ENCODE measurements around the gene CAMTA1. TPM values are rescaled to one million over a fixed set of nuclear protein-coding genes. Genes with fewer than 3 reads are reported as not detected.

The CAMTA1 gene
- total RNA-seq, 1 experiment from 2014 or later, result 85.2 TPM

- Histone ChIP-seq H3K4me1 (ENCODE audit: insufficient read depth, low read length, poor library complexity, severe bottlenecking) (peaks cover 21% of the 10 kb centered on the region), H3K9me3 (ENCODE audit: low read depth, low read length, poor library complexity, severe bottlenecking) (no peaks in the 10 kb centered on the region), H3K27me3 (replicated peaks; ENCODE audit: insufficient read depth, low read depth, low read length, poor library complexity) (no peaks in the 10 kb centered on the region), H3K27ac (ENCODE audit: low read depth, low read length, poor library complexity, severe bottlenecking) (no peak overlapping the region), H3K36me3 (ENCODE audit: insufficient read depth, low read length, poor library complexity, severe bottlenecking) (no peaks in the 10 kb centered on the region), H3K4me3 (ENCODE audit: low read depth, low read length, poor library complexity, severe bottlenecking) (no peak overlapping the region)
- CTCF ChIA-PET, result no interaction called here
- intact Hi-C loops (cut with micrococcal nuclease; ENCODE audit: unreplicated experiment), result no loop called here
- TF ChIP-seq CTCF (conservative IDR thresholded peaks at IDR 0.05; ENCODE audit: low read depth, low read length) (no peak), EZH2 (IDR thresholded peaks at IDR 0.05; ENCODE audit: borderline replicate concordance, low read depth, low read length, poor library complexity, severe bottlenecking) (no peak)
- POLR2A ChIA-PET (ENCODE audit: low non-redundant PET), result no interaction called here
- no peak for DNase-seq (ENCODE audit: low spot score)
- BruUV-seq (replicated peaks), result no TSS peak
Observed at GRCh38 chr1:7339953-7340352, 554.7 kb downstream of the CAMTA1 start.

GRCh38 chr1:7341145-7341905 lies 556.1 kb downstream of the CAMTA1 start:
- ChIA-PET CTCF (no interaction called here), POLR2A (ENCODE audit: low non-redundant PET) (no interaction called here)
- TF ChIP-seq CTCF (conservative IDR thresholded peaks at IDR 0.05; ENCODE audit: low read depth, low read length), result no peak
- TF ChIP-seq EZH2 (IDR thresholded peaks at IDR 0.05; ENCODE audit: borderline replicate concordance, low read depth, low read length, poor library complexity, severe bottlenecking), result no peak
- no TSS peak for BruUV-seq (replicated peaks)
- peak; percentile 37 for DNase-seq (ENCODE audit: low spot score)
- H3K4me3 ChIP-seq (ENCODE audit: low read depth, low read length, poor library complexity, severe bottlenecking), result no peak overlapping the region
- intact Hi-C loops (cut with micrococcal nuclease; ENCODE audit: unreplicated experiment), result no loop called here
- H3K4me1 ChIP-seq (ENCODE audit: insufficient read depth, low read length, poor library complexity, severe bottlenecking), result peaks cover 14% of the 10 kb centered on the region
- H3K27ac ChIP-seq (ENCODE audit: low read depth, low read length, poor library complexity, severe bottlenecking), result no peak overlapping the region
- no peaks in the 10 kb centered on the region for H3K27me3 ChIP-seq (replicated peaks; ENCODE audit: insufficient read depth, low read depth, low read length, poor library complexity)
- no peaks in the 10 kb centered on the region for H3K9me3 ChIP-seq (ENCODE audit: low read depth, low read length, poor library complexity, severe bottlenecking)
- H3K36me3 ChIP-seq (ENCODE audit: insufficient read depth, low read length, poor library complexity, severe bottlenecking), result no peaks in the 10 kb centered on the region

- no peaks in the 10 kb centered on the region for H3K9me3 ChIP-seq (ENCODE audit: low read depth, low read length, poor library complexity, severe bottlenecking)
- H3K36me3 ChIP-seq (ENCODE audit: insufficient read depth, low read length, poor library complexity, severe bottlenecking), result no peaks in the 10 kb centered on the region
- no peaks in the 10 kb centered on the region for H3K27me3 ChIP-seq (replicated peaks; ENCODE audit: insufficient read depth, low read depth, low read length, poor library complexity)
- no peak for TF ChIP-seq EZH2 (IDR thresholded peaks at IDR 0.05; ENCODE audit: borderline replicate concordance, low read depth, low read length, poor library complexity, severe bottlenecking)
- TF ChIP-seq CTCF (conservative IDR thresholded peaks at IDR 0.05; ENCODE audit: low read depth, low read length), result no peak
- POLR2A ChIA-PET (ENCODE audit: low non-redundant PET), result no interaction called here
- no peak overlapping the region for H3K27ac ChIP-seq (ENCODE audit: low read depth, low read length, poor library complexity, severe bottlenecking)
- no TSS peak for BruUV-seq (replicated peaks)
- intact Hi-C loops (cut with micrococcal nuclease; ENCODE audit: unreplicated experiment), result no loop called here
- no peak overlapping the region for H3K4me3 ChIP-seq (ENCODE audit: low read depth, low read length, poor library complexity, severe bottlenecking)
- CTCF ChIA-PET, result no interaction called here
- no peak for DNase-seq (ENCODE audit: low spot score)
- H3K4me1 ChIP-seq (ENCODE audit: insufficient read depth, low read length, poor library complexity, severe bottlenecking), result peaks cover 14% of the 10 kb centered on the region
Observed at GRCh38 chr1:7343882-7344281, 558.6 kb downstream of the CAMTA1 start.

All from A673 (cell line).